NCI-H526 treated with DMSO at 0.1 percent for 48 hours (cell line): ENCODE results near the gene CACNG7.

Experiments used
- DNase-seq: peaks from one replicate; lab custom pipeline; 2025; lab: John Stamatoyannopoulos, UW

The CACNG7 gene

GRCh38 chr19:53879140-53880081 is 29.7 kb upstream of the CACNG7 start:
- DNase-seq, result peak; percentile 99

GRCh38 chr19:53880711-53881481 is 28.2 kb upstream of the CACNG7 start:
- DNase-seq, result peak; percentile 64

GRCh38 chr19:53881482-53882390 is 27.3 kb upstream of the CACNG7 start, which contains the start of gene PRKCG:
Gene PRKCG (plus strand): TSS chr19:53882197. CDS start chr19:53882495, 298 bp downstream.
- peak; percentile 84 for DNase-seq

GRCh38 chr19:53882391-53883050 is 26.6 kb upstream of the CACNG7 start:
- no peak for DNase-seq

GRCh38 chr19:53883231-53883661 is 25.8 kb upstream of the CACNG7 start:
- no peak for DNase-seq

- DNase-seq, result no peak
Observed at GRCh38 chr19:53883741-53884140, 25.3 kb upstream of the CACNG7 start.

- no peak for DNase-seq
Observed at GRCh38 chr19:53884256-53884655, 24.8 kb upstream of the CACNG7 start.

- no peak for DNase-seq
Observed at GRCh38 chr19:53885036-53885435, 24.0 kb upstream of the CACNG7 start.

- no peak for DNase-seq
Observed at GRCh38 chr19:53892301-53892980, 16.6 kb upstream of the CACNG7 start.

- DNase-seq, result peak; percentile 45
Observed at GRCh38 chr19:53892981-53893325, 16.1 kb upstream of the CACNG7 start.

GRCh38 chr19:53894707-53895106 is 14.4 kb upstream of the CACNG7 start:
- DNase-seq, result no peak

GRCh38 chr19:53896682-53897081 is 12.4 kb upstream of the CACNG7 start:
- no peak for DNase-seq

- DNase-seq, result no peak
Observed at GRCh38 chr19:53897459-53897858, 11.6 kb upstream of the CACNG7 start.

- DNase-seq, result no peak
Observed at GRCh38 chr19:53898166-53898565, 10.9 kb upstream of the CACNG7 start.

GRCh38 chr19:53898636-53899341 is 10.3 kb upstream of the CACNG7 start:
- peak; percentile 77 for DNase-seq

GRCh38 chr19:53900191-53900860 is 8.8 kb upstream of the CACNG7 start:
- DNase-seq, result no peak

GRCh38 chr19:53903055-53903680 is 5.9 kb upstream of the CACNG7 start:
- DNase-seq, result no peak

- DNase-seq, result no peak
Observed at GRCh38 chr19:53904909-53905308, 4.2 kb upstream of the CACNG7 start.

GRCh38 chr19:53905787-53906186 is 3.3 kb upstream of the CACNG7 start:
- DNase-seq, result no peak
